WTC11 (cell line): ENCODE results near the gene CORO6. TPM values are rescaled to one million over a fixed set of nuclear protein-coding genes. Genes with fewer than 3 reads are reported as not detected.

Experiments used
- ATAC-seq: fragments of 200-7000 bp; cut with Tn5 transposase; 2 replicates; pipeline ENCODE4 v1.10.0; 2021; ENCODE audit warnings: mild to moderate bottlenecking, moderate library complexity
- CTCF ChIA-PET: fragments of 300-600 bp; sonication (Branson Sonifier 250); formaldehyde crosslinking; loops from one replicate; lab custom pipeline; 2021; ENCODE audit warnings: antibody characterized with exemption; lab: Charles Lee
- POLR2A ChIA-PET: fragments of 350-600 bp; sonication (Branson Sonifier 250); formaldehyde crosslinking; loops from one replicate; lab custom pipeline; 2021; ENCODE audit warnings: antibody characterized with exemption; lab: Charles Lee
- DNase-seq: peaks from one replicate; pipeline ENCODE4 v3.0.0; 2021; ENCODE audit warnings: low spot score
- H3K27ac Mint-ChIP-seq: 2 replicates; pipeline ENCODE4 v1.8.0; 2021; ENCODE audit warnings: mixed read lengths
- H3K27me3 Mint-ChIP-seq: 2 replicates; pipeline ENCODE4 v1.8.0; 2021; ENCODE audit warnings: low read depth, mild to moderate bottlenecking, moderate library complexity, mixed read lengths
- H3K36me3 Mint-ChIP-seq: 2 replicates; pipeline ENCODE4 v1.8.0; 2021; ENCODE audit warnings: mixed read lengths
- H3K4me1 Mint-ChIP-seq: 2 replicates; pipeline ENCODE4 v1.8.0; 2022; ENCODE audit warnings: mixed read lengths
- H3K4me3 Mint-ChIP-seq: 2 replicates; pipeline ENCODE4 v1.8.0; 2021; ENCODE audit warnings: mild to moderate bottlenecking, moderate library complexity, mixed read lengths
- H3K9me3 Mint-ChIP-seq: 2 replicates; pipeline ENCODE4 v1.8.0; 2021; ENCODE audit warnings: mixed read lengths
- ATF1 ChIP-seq: sonication (generic); formaldehyde crosslinking; IDR thresholded peaks from 2 replicates; pipeline ENCODE4 v1.8.1; 2023; ENCODE audit warnings: mild to moderate bottlenecking, moderate library complexity, missing genetic modification reagents
- ATF6 ChIP-seq: sonication (generic); formaldehyde crosslinking; IDR thresholded peaks from 2 replicates; pipeline ENCODE4 v1.8.1; 2023; ENCODE audit warnings: mild to moderate bottlenecking, missing genetic modification reagents
- CBFB ChIP-seq: sonication (generic); formaldehyde crosslinking; IDR thresholded peaks from 2 replicates; pipeline ENCODE4 v1.8.1; 2022; ENCODE audit warnings: mild to moderate bottlenecking, low read depth, missing genetic modification reagents
- CREB1 ChIP-seq: sonication (generic); formaldehyde crosslinking; IDR thresholded peaks from 2 replicates; pipeline ENCODE4 v1.8.0; 2023; ENCODE audit warnings: mild to moderate bottlenecking, missing genetic modification reagents
- CTCF ChIP-seq: fragments of 200-600 bp; IDR thresholded peaks from 2 replicates; pipeline ENCODE4 v1.8.0; 2022; ENCODE audit warnings: antibody characterized with exemption
- ETV6 ChIP-seq: sonication (generic); formaldehyde crosslinking; IDR thresholded peaks from 2 replicates; pipeline ENCODE4 v1.8.1; 2022; ENCODE audit warnings: mild to moderate bottlenecking, missing genetic modification reagents
- FOXP4 ChIP-seq: sonication (generic); formaldehyde crosslinking; IDR thresholded peaks from 2 replicates; pipeline ENCODE4 v1.8.0; 2022; ENCODE audit warnings: mild to moderate bottlenecking, missing genetic modification reagents
- GRHL2 ChIP-seq: fragments of 250-450 bp; sonication (Bioruptor Pico); IDR thresholded peaks from 2 replicates; pipeline ENCODE4 v1.8.0; 2022; ENCODE audit warnings: mild to moderate bottlenecking, moderate library complexity; ENCODE audit not compliant: insufficient replicate concordance, severe bottlenecking
- MXD4 ChIP-seq: fragments of 250-450 bp; sonication (Bioruptor Pico); IDR thresholded peaks from 2 replicates; pipeline ENCODE4 v1.8.0; 2021; ENCODE audit warnings: mild to moderate bottlenecking, moderate library complexity, borderline replicate concordance
- ZBTB43 ChIP-seq: sonication (generic); formaldehyde crosslinking; IDR thresholded peaks from 2 replicates; pipeline ENCODE4 v1.8.1; 2023; ENCODE audit warnings: mild to moderate bottlenecking, missing genetic modification reagents
- ZNF121 ChIP-seq: sonication (generic); formaldehyde crosslinking; IDR thresholded peaks from 2 replicates; pipeline ENCODE4 v1.8.0; 2023; ENCODE audit warnings: missing genetic modification reagents
- ZNF396 ChIP-seq: fragments of 250-450 bp; sonication (Bioruptor Pico); IDR thresholded peaks from 2 replicates; pipeline ENCODE4 v1.8.0; 2021; ENCODE audit warnings: mild to moderate bottlenecking, moderate library complexity, borderline replicate concordance
- ZSCAN18 ChIP-seq: fragments of 250-450 bp; sonication (Bioruptor Pico); IDR thresholded peaks from 2 replicates; pipeline ENCODE4 v2.1.2; 2022; ENCODE audit warnings: mild to moderate bottlenecking, moderate library complexity
- total RNA-seq: library from RNA; stranded (reverse); gene quantifications from 3 replicates; pipeline ENCODE4 v1.2.3, GENCODE V29; 2021
- TF ChIP-seq, protein P1 (sequence below): sonication (generic); formaldehyde crosslinking; IDR thresholded peaks from 2 replicates; pipeline ENCODE4 v1.8.1; 2023; ENCODE audit warnings: mild to moderate bottlenecking, missing genetic modification reagents, borderline replicate concordance
- TF ChIP-seq, protein P2 (sequence below): sonication (generic); formaldehyde crosslinking; IDR thresholded peaks from 2 replicates; pipeline ENCODE4 v1.8.0; 2022; ENCODE audit warnings: mild to moderate bottlenecking, missing genetic modification reagents
- TF ChIP-seq, protein P3 (sequence below): fragments of 250-450 bp; sonication (Bioruptor Pico); IDR thresholded peaks from 2 replicates; pipeline ENCODE4 v1.8.0; 2021; ENCODE audit warnings: mild to moderate bottlenecking
- TF ChIP-seq, protein P4 (sequence below): sonication (generic); formaldehyde crosslinking; IDR thresholded peaks from 2 replicates; pipeline ENCODE4 v1.8.1; 2023; ENCODE audit warnings: mild to moderate bottlenecking, missing genetic modification reagents, moderate library complexity

The CORO6 gene
- total RNA-seq, 1 experiment from 2014 or later = 8.9 TPM

GRCh38 chr17:29612094-29612403, 10.7 kb downstream of the CORO6 start (continued):
- TF ChIP-seq, protein P1, sequence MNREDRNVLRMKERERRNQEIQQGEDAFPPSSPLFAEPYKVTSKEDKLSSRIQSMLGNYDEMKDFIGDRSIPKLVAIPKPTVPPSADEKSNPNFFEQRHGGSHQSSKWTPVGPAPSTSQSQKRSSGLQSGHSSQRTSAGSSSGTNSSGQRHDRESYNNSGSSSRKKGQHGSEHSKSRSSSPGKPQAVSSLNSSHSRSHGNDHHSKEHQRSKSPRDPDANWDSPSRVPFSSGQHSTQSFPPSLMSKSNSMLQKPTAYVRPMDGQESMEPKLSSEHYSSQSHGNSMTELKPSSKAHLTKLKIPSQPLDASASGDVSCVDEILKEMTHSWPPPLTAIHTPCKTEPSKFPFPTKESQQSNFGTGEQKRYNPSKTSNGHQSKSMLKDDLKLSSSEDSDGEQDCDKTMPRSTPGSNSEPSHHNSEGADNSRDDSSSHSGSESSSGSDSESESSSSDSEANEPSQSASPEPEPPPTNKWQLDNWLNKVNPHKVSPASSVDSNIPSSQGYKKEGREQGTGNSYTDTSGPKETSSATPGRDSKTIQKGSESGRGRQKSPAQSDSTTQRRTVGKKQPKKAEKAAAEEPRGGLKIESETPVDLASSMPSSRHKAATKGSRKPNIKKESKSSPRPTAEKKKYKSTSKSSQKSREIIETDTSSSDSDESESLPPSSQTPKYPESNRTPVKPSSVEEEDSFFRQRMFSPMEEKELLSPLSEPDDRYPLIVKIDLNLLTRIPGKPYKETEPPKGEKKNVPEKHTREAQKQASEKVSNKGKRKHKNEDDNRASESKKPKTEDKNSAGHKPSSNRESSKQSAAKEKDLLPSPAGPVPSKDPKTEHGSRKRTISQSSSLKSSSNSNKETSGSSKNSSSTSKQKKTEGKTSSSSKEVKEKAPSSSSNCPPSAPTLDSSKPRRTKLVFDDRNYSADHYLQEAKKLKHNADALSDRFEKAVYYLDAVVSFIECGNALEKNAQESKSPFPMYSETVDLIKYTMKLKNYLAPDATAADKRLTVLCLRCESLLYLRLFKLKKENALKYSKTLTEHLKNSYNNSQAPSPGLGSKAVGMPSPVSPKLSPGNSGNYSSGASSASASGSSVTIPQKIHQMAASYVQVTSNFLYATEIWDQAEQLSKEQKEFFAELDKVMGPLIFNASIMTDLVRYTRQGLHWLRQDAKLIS = no peak
- TF ChIP-seq ZNF121 (CRISPR knock-in tag) = no peak
- TF ChIP-seq ZSCAN18 = no peak
- TF ChIP-seq, protein P2, sequence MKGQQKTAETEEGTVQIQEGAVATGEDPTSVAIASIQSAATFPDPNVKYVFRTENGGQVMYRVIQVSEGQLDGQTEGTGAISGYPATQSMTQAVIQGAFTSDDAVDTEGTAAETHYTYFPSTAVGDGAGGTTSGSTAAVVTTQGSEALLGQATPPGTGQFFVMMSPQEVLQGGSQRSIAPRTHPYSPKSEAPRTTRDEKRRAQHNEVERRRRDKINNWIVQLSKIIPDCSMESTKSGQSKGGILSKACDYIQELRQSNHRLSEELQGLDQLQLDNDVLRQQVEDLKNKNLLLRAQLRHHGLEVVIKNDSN = no peak
- no peak for TF ChIP-seq CREB1 (CRISPR knock-in tag)
- no peak for TF ChIP-seq GRHL2 (CRISPR knock-in tag)
- TF ChIP-seq FOXP4 (CRISPR knock-in tag) = no peak
- TF ChIP-seq ZNF396 = no peak
- TF ChIP-seq ETV6 (CRISPR knock-in tag) = no peak
- no peak for TF ChIP-seq ATF1
- TF ChIP-seq CTCF = no peak
- no peak for TF ChIP-seq CBFB (CRISPR knock-in tag)

DNA sequence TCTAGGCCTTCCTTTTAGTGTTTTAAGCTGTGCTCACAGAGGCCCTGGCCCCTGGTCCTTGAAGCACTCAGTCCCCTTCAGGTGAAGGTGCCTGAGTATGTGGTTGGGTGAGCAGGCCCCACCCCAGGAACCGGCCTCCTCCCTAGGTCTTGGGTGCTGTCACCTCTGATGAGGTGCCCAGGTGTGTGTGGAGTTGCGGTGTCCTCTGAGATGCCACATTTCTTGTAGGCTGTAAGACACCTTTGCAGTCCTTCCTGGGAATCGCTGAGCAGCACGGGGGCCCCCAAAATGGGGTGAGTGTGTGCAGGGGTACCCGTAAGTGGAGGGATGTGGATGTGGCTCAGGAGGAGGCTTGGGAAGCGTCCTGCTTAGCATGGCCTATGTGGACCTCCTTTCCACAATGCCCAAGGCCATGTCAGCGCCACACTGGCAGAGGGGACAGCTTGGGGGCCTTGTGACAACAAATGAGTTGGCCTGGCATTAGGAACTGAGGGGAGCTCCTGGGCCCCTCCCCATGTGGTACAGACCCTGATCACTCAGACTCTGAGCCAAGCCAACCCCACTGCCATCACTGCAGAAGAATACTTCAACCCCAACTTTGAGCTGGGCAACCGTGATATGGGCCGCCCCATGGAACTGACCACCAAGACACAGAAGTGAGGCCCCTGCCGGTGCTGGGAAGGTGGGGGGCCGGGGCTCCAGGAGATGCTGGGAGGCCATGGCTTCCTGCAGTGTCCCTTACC, 11.2 kb downstream of the CORO6 start:
- Mint-ChIP-seq H3K9me3 (no peaks in the 10 kb centered on the region), H3K27me3 (peaks cover 38% of the 10 kb centered on the region), H3K4me3 (no peak overlapping the region), H3K4me1 (peaks cover 21% of the 10 kb centered on the region), H3K36me3 (peaks cover 4% of the 10 kb centered on the region; the same call in 1 of the 2 replicates), H3K27ac (no peak overlapping the region)
- DNase-seq (no peak), ATAC-seq (no peak)
- ChIA-PET POLR2A (no interaction called here), CTCF (interaction anchor here (2.3 to 9.2 kb wide), 2 partner anchors 14 to 19 kb away, joined by 30 to 272 read pairs; partner anchors contain the start of gene ANKRD13B)
- TF ChIP-seq ZBTB43 (CRISPR knock-in tag) = no peak
- no peak for TF ChIP-seq MXD4 (CRISPR knock-in tag)
- TF ChIP-seq CTCF = no peak
- TF ChIP-seq, protein P3, sequence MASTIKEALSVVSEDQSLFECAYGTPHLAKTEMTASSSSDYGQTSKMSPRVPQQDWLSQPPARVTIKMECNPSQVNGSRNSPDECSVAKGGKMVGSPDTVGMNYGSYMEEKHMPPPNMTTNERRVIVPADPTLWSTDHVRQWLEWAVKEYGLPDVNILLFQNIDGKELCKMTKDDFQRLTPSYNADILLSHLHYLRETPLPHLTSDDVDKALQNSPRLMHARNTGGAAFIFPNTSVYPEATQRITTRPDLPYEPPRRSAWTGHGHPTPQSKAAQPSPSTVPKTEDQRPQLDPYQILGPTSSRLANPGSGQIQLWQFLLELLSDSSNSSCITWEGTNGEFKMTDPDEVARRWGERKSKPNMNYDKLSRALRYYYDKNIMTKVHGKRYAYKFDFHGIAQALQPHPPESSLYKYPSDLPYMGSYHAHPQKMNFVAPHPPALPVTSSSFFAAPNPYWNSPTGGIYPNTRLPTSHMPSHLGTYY (CRISPR knock-in tag) = no peak
- TF ChIP-seq, protein P4, sequence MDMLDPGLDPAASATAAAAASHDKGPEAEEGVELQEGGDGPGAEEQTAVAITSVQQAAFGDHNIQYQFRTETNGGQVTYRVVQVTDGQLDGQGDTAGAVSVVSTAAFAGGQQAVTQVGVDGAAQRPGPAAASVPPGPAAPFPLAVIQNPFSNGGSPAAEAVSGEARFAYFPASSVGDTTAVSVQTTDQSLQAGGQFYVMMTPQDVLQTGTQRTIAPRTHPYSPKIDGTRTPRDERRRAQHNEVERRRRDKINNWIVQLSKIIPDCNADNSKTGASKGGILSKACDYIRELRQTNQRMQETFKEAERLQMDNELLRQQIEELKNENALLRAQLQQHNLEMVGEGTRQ (CRISPR knock-in tag) = no peak
- TF ChIP-seq ATF6 = no peak
